Muscle layer of colon (tissue), 2 donors: Measurements from ENCODE around the gene CD160.

Source experiments
- H3K27ac ChIP-seq: one replicate; pipeline ENCODE4 v1.7.0; 2013; ENCODE audit warnings: low read depth, mild to moderate bottlenecking, low read length, moderate library complexity
- H3K27me3 ChIP-seq, 2 donors: one replicate each; pipeline ENCODE4 v1.7.0; 2013; ENCODE audit warnings: low read length in 2 of 2, mild to moderate bottlenecking in 2 of 2; ENCODE audit not compliant: insufficient read depth in 2 of 2, control insufficient read depth in 1 of 2
- H3K36me3 ChIP-seq: one replicate; pipeline ENCODE4 v1.7.0; 2013; ENCODE audit warnings: mild to moderate bottlenecking, low read length; ENCODE audit not compliant: insufficient read depth
- H3K4me1 ChIP-seq: one replicate; pipeline ENCODE4 v1.7.0; 2013; ENCODE audit warnings: mild to moderate bottlenecking, low read length; ENCODE audit not compliant: insufficient read depth
- H3K4me3 ChIP-seq, 2 donors: one replicate each; pipeline ENCODE4 v1.7.0; 2013; ENCODE audit warnings: low read length in 2 of 2, low read depth in 1 of 2, mild to moderate bottlenecking in 1 of 2, moderate library complexity in 1 of 2
- H3K9ac ChIP-seq: one replicate; pipeline ENCODE4 v1.7.0; 2013; ENCODE audit warnings: low read length
- H3K9me3 ChIP-seq: one replicate; pipeline ENCODE4 v1.7.0; 2013; ENCODE audit warnings: mild to moderate bottlenecking, low read length
- donor health status: abdominal sarcoma.
- donor health status: Adenocarcinoma of cecum.

The CD160 gene

DNA sequence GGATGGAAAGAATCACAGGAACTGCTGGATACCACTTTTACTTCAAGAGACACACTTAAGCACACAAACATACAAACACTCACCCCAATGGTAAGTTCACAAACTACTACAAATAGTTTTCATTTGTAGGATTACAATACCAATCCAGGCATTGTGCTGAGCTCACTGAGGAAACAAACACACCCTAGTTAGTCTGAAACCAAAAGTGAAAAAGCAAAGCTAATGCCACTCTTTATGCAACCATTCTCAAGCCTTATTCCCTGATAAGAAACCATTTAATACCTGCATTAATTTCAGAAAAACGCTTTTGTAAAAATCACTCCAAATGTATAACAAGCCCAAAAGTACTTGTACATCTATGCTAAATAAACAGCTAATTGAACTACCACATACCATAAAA is 66.2 kb downstream of the CD160 start:
- Histone ChIP-seq H3K9me3 (no peaks in the 10 kb centered on the region), H3K27ac (no peak overlapping the region), H3K4me3 (no peak overlapping the region), H3K36me3 (peaks cover 10% of the 10 kb centered on the region), H3K4me1 (peaks cover 17% of the 10 kb centered on the region), H3K9ac (no peak overlapping the region), H3K27me3 (no peaks in the 10 kb centered on the region)

DNA sequence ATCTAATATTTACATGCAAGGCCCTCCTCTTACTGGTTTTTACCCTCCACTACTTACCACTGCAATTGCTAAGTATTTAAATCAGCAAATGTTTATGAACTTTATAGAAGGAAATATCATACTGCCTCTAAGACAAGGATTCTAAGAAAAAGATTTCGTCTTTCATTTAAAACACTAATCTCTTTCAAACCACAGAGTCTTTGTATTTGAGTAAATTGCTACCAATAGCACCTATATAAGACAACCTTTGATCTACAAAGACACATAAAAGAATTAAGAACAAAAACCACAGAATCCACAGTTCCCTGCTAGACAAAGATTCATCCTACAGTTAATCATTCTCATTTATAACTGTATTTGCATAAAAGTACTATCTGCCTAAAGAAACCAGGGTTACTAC is 67.0 kb downstream of the CD160 start:
- Histone ChIP-seq H3K4me3 (no peak overlapping the region), H3K9ac (no peak overlapping the region), H3K9me3 (no peaks in the 10 kb centered on the region), H3K4me1 (peaks cover 17% of the 10 kb centered on the region), H3K36me3 (peaks cover 10% of the 10 kb centered on the region), H3K27ac (no peak overlapping the region), H3K27me3 (no peaks in the 10 kb centered on the region)

DNA sequence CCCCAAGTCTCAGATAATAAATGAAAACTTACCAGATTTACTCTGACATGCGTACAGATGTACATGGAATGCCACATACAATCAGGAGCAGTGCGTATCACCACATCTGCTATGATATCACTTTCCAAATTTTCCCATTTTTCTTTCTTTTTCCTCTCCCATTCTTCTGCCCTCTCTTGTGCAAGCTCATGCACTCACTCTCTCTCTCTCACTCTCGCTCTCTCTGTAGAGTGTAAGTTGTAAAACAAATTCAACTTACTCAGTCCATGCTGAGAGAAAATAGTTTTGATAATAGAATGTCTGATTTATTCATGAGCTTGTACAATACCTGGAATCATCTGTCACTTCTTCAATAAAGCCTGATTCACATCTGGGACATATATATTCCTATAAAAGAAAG is 69.3 kb downstream of the CD160 start:
- Histone ChIP-seq H3K27me3 (no peaks in the 10 kb centered on the region), H3K9ac (no peak overlapping the region), H3K4me1 (peaks cover 12% of the 10 kb centered on the region), H3K9me3 (no peaks in the 10 kb centered on the region), H3K27ac (no peak overlapping the region), H3K36me3 (peaks cover 10% of the 10 kb centered on the region), H3K4me3 (no peak overlapping the region)
